ENCODE results near the gene ENTPD2.

Gene ENTPD2

GRCh38 chr9:137016436-137016835 is 37.4 kb downstream of the ENTPD2 start:
- Histone ChIP-seq H3K9ac (ENCODE audit: low read length) (no peak overlapping the region), H3K36me3 (ENCODE audit: control insufficient read depth, insufficient read depth, low read length) (peaks cover 6% of the 10 kb centered on the region; the same call in 1 of the 2 replicates), H3K4me3 (ENCODE audit: low read depth, low read length) (no peak overlapping the region), H3K27ac (ENCODE audit: low read depth, low read length) (no peak overlapping the region), H3K27me3 (ENCODE audit: control insufficient read depth, insufficient read depth, low read length) (no peaks in the 10 kb centered on the region; the same call in 1 of the 2 replicates), H3K4me1 (ENCODE audit: control insufficient read depth, insufficient read depth, low read length) (no peaks in the 10 kb centered on the region), H3K9me3 (ENCODE audit: control insufficient read depth, insufficient read depth, low read depth, low read length) (no peaks in the 10 kb centered on the region)

DNA sequence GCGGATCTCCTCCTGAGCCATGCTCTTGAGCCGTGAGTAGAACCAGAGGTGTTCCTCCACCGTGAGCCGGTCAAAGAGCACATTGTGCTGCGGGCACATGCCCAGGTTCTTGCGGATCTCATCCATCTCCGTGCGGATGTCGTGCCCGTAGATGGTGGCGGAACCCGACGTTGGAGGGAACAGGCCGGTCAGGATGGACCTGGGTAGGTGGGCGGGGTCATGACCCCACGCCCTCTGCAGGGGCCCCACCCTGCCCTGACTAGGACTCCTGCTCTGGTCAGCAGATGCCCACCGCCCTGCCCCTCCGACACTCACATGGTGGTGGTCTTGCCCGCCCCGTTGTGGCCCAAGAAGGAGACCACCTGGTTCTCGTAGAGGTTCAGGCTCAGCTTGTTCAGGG is 37.9 kb downstream of the ENTPD2 start:
- Histone ChIP-seq H3K36me3 (ENCODE audit: control insufficient read depth, insufficient read depth, low read length) (peaks cover 6% of the 10 kb centered on the region; the same call in 1 of the 2 replicates), H3K4me1 (ENCODE audit: control insufficient read depth, insufficient read depth, low read length) (no peaks in the 10 kb centered on the region), H3K27me3 (ENCODE audit: control insufficient read depth, insufficient read depth, low read length) (no peaks in the 10 kb centered on the region; the same call in 1 of the 2 replicates), H3K9ac (ENCODE audit: low read length) (no peak overlapping the region), H3K27ac (ENCODE audit: low read depth, low read length) (no peak overlapping the region), H3K9me3 (ENCODE audit: control insufficient read depth, insufficient read depth, low read depth, low read length) (no peaks in the 10 kb centered on the region), H3K4me3 (ENCODE audit: low read depth, low read length) (no peak overlapping the region)

DNA sequence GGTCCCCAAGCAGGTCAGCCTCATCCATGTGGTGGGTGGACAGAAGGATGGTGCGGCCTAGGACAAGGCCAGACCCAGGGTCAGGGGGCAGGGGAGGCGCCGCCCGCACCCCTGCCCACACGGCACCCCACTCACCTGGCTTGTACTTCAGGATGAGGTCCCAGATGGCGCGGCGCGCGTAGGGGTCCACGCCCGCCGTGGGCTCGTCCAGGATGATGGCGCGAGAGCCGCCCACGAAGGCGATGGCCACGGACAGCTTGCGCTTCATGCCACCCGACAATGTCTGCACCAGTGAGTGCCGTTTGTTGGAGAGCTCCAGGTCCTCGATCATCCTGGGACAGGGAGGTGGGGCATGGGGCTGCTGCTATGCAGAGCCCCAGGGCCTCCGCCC is 38.3 kb downstream of the ENTPD2 start:
- no peaks in the 10 kb centered on the region for H3K9me3 ChIP-seq (ENCODE audit: control insufficient read depth, insufficient read depth, low read depth, low read length)
- peaks cover 6% of the 10 kb centered on the region; the same call in 1 of the 2 replicates for H3K36me3 ChIP-seq (ENCODE audit: control insufficient read depth, insufficient read depth, low read length)
- H3K27ac ChIP-seq (ENCODE audit: low read depth, low read length), result no peak overlapping the region
- no peaks in the 10 kb centered on the region; the same call in 1 of the 2 replicates for H3K27me3 ChIP-seq (ENCODE audit: control insufficient read depth, insufficient read depth, low read length)
- H3K9ac ChIP-seq (ENCODE audit: low read length), result no peak overlapping the region
- H3K4me1 ChIP-seq (ENCODE audit: control insufficient read depth, insufficient read depth, low read length), result no peaks in the 10 kb centered on the region
- H3K4me3 ChIP-seq (ENCODE audit: low read depth, low read length), result no peak overlapping the region

DNA sequence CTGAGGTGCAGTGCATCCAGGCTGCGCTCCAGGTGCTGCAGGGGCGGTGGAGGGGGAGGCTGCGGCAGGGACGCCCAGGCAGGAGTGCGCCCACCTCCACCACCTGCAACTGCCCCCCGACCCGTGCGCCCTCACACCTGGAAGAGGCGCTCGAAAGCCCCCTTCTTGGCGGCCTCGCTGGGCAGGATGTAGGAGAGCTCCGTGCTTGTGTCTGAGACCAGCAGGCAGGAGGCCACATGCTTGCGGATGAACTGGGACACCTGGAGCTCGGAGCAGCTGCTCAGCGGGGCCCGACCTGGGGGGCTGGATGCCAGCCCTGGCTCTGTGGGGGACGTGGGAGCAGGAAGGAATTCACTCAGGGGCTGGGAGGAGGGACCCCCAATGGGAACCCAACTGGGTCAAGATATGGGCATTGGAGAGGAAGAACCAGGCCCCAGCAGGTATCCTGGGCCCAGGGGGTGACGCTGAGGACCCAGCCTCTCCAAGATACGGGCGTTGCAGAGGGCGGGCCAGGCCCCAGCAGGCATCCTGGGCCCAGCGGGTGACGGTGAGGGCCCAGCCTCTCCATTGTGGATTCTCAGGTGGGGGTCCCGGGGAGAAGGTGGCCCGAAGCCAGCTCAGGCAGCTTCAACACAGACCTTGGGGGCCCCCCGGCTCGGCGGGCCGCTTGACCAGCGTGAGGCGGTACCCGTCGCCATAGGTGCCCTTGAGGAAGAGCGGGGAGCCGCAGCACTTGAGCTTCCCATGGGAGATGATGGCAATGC is 38.9 kb downstream of the ENTPD2 start:
- no peak overlapping the region for H3K27ac ChIP-seq (ENCODE audit: low read depth, low read length)

DNA sequence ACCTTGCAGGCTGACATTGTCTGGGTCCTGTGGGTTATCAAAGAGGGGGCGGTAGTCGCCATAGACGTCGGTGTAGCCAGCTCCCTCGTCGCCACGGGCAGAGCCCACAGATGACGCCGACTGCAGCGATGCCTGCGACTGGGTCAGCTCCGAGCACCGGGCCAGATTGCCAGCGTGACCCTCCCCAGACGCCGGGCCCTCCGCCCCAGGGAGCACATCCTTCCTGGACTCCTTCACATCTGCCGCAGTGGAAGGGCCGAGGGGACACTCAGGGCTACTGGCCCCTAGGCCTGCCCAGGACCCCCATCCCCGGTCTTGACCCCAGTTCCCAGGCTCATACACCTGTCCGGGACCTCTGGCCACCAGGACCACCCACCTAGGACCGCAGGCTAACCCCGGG is 39.7 kb downstream of the ENTPD2 start:
- H3K9me3 ChIP-seq (ENCODE audit: control insufficient read depth, insufficient read depth, low read depth, low read length), result no peaks in the 10 kb centered on the region
- H3K27ac ChIP-seq (ENCODE audit: low read depth, low read length), result no peak overlapping the region
- no peak overlapping the region for H3K4me3 ChIP-seq (ENCODE audit: low read depth, low read length)
- no peaks in the 10 kb centered on the region for H3K4me1 ChIP-seq (ENCODE audit: control insufficient read depth, insufficient read depth, low read length)
- H3K27me3 ChIP-seq (ENCODE audit: control insufficient read depth, insufficient read depth, low read length), result no peaks in the 10 kb centered on the region; the same call in 1 of the 2 replicates
- no peak overlapping the region for H3K9ac ChIP-seq (ENCODE audit: low read length)
- H3K36me3 ChIP-seq (ENCODE audit: control insufficient read depth, insufficient read depth, low read length), result peaks cover 6% of the 10 kb centered on the region; the same call in 1 of the 2 replicates

More for the DNA sequence above, 38.9 kb downstream of the ENTPD2 start:
- H3K9ac ChIP-seq (ENCODE audit: low read length), result no peak overlapping the region
- no peaks in the 10 kb centered on the region for H3K4me1 ChIP-seq (ENCODE audit: control insufficient read depth, insufficient read depth, low read length)
- peaks cover 6% of the 10 kb centered on the region; the same call in 1 of the 2 replicates for H3K36me3 ChIP-seq (ENCODE audit: control insufficient read depth, insufficient read depth, low read length)
- no peaks in the 10 kb centered on the region; the same call in 1 of the 2 replicates for H3K27me3 ChIP-seq (ENCODE audit: control insufficient read depth, insufficient read depth, low read length)
- H3K4me3 ChIP-seq (ENCODE audit: low read depth, low read length), result no peak overlapping the region
- no peaks in the 10 kb centered on the region for H3K9me3 ChIP-seq (ENCODE audit: control insufficient read depth, insufficient read depth, low read depth, low read length)

DNA sequence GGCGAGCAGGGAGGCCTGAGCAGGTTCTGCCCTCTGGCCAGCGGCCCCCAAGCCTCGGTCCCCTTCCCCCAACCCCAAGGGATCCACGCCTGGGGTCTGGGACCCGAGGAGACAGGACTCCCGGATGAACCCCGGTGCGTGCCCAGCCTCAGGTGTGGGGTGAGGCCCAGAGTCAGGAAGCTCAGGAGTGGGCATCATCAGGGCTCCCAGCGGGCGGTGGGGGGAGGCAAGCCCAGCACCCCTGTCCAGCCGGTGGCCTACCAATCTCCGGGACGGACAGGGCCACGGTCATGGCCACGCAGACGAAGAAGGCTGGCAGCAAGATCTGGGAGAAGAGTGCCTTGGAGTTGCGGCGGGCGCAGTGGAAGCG is 40.3 kb downstream of the ENTPD2 start:
- peaks cover 6% of the 10 kb centered on the region; the same call in 1 of the 2 replicates for H3K36me3 ChIP-seq (ENCODE audit: control insufficient read depth, insufficient read depth, low read length)
- no peaks in the 10 kb centered on the region; the same call in 1 of the 2 replicates for H3K27me3 ChIP-seq (ENCODE audit: control insufficient read depth, insufficient read depth, low read length)
- no peak overlapping the region for H3K4me3 ChIP-seq (ENCODE audit: low read depth, low read length)
- no peak overlapping the region for H3K9ac ChIP-seq (ENCODE audit: low read length)
- no peaks in the 10 kb centered on the region for H3K4me1 ChIP-seq (ENCODE audit: control insufficient read depth, insufficient read depth, low read length)
- no peak overlapping the region for H3K27ac ChIP-seq (ENCODE audit: low read depth, low read length)
- H3K9me3 ChIP-seq (ENCODE audit: control insufficient read depth, insufficient read depth, low read depth, low read length), result no peaks in the 10 kb centered on the region

- Histone ChIP-seq H3K27ac (ENCODE audit: low read depth, low read length) (no peak overlapping the region), H3K27me3 (ENCODE audit: control insufficient read depth, insufficient read depth, low read length) (no peaks in the 10 kb centered on the region; the same call in 1 of the 2 replicates), H3K9ac (ENCODE audit: low read length) (no peak overlapping the region), H3K4me1 (ENCODE audit: control insufficient read depth, insufficient read depth, low read length) (no peaks in the 10 kb centered on the region), H3K36me3 (ENCODE audit: control insufficient read depth, insufficient read depth, low read length) (peaks cover 6% of the 10 kb centered on the region; the same call in 1 of the 2 replicates), H3K4me3 (ENCODE audit: low read depth, low read length) (no peak overlapping the region), H3K9me3 (ENCODE audit: control insufficient read depth, insufficient read depth, low read depth, low read length) (no peaks in the 10 kb centered on the region)
Observed at GRCh38 chr9:137012694-137013570, 40.9 kb downstream of the ENTPD2 start.

GRCh38 chr9:137011907-137012675 is 41.8 kb downstream of the ENTPD2 start:
- no peaks in the 10 kb centered on the region; the same call in 1 of the 2 replicates for H3K27me3 ChIP-seq (ENCODE audit: control insufficient read depth, insufficient read depth, low read length)
- no peak overlapping the region for H3K4me3 ChIP-seq (ENCODE audit: low read depth, low read length)
- H3K4me1 ChIP-seq (ENCODE audit: control insufficient read depth, insufficient read depth, low read length), result no peaks in the 10 kb centered on the region
- no peaks in the 10 kb centered on the region for H3K9me3 ChIP-seq (ENCODE audit: control insufficient read depth, insufficient read depth, low read depth, low read length)
- H3K9ac ChIP-seq (ENCODE audit: low read length), result no peak overlapping the region
- H3K27ac ChIP-seq (ENCODE audit: low read depth, low read length), result no peak overlapping the region
- H3K36me3 ChIP-seq (ENCODE audit: control insufficient read depth, insufficient read depth, low read length), result peaks cover 3% of the 10 kb centered on the region; the same call in 1 of the 2 replicates

- H3K27ac ChIP-seq (ENCODE audit: low read depth, low read length), result no peak overlapping the region
- H3K9me3 ChIP-seq (ENCODE audit: control insufficient read depth, insufficient read depth, low read depth, low read length), result no peaks in the 10 kb centered on the region
- H3K4me3 ChIP-seq (ENCODE audit: low read depth, low read length), result no peak overlapping the region
- peaks cover 2% of the 10 kb centered on the region; the same call in 1 of the 2 replicates for H3K36me3 ChIP-seq (ENCODE audit: control insufficient read depth, insufficient read depth, low read length)
- H3K27me3 ChIP-seq (ENCODE audit: control insufficient read depth, insufficient read depth, low read length), result no peaks in the 10 kb centered on the region; the same call in 1 of the 2 replicates
- no peaks in the 10 kb centered on the region for H3K4me1 ChIP-seq (ENCODE audit: control insufficient read depth, insufficient read depth, low read length)
- no peak overlapping the region for H3K9ac ChIP-seq (ENCODE audit: low read length)
Observed at GRCh38 chr9:137011156-137011555, 42.7 kb downstream of the ENTPD2 start.

- Histone ChIP-seq H3K9ac (ENCODE audit: low read length) (no peak overlapping the region), H3K4me3 (ENCODE audit: low read depth, low read length) (no peak overlapping the region), H3K27ac (ENCODE audit: low read depth, low read length) (no peak overlapping the region), H3K4me1 (ENCODE audit: control insufficient read depth, insufficient read depth, low read length) (no peaks in the 10 kb centered on the region), H3K36me3 (ENCODE audit: control insufficient read depth, insufficient read depth, low read length) (peaks cover 2% of the 10 kb centered on the region; the same call in 1 of the 2 replicates), H3K27me3 (ENCODE audit: control insufficient read depth, insufficient read depth, low read length) (no peaks in the 10 kb centered on the region; the same call in 1 of the 2 replicates), H3K9me3 (ENCODE audit: control insufficient read depth, insufficient read depth, low read depth, low read length) (peaks cover 2% of the 10 kb centered on the region; the same call in 1 of the 2 replicates)
Observed at GRCh38 chr9:137009938-137010732, 43.7 kb downstream of the ENTPD2 start.
